ENCODE data around the gene FN1. TPM values are rescaled to one million over a fixed set of nuclear protein-coding genes. Genes with fewer than 3 reads are reported as not detected.

Gene FN1
- total and polyA plus RNA-seq, 12 donors = 67.8 to 888 (median 136) TPM

- Histone ChIP-seq H3K36me3 (peaks cover 0 to 100% (median 20%) of the 10 kb centered on the region in 9 donors), H3K4me3 (no peak overlapping the region), H3K9me3 (no peaks in the 10 kb centered on the region), H3K27ac (no peak overlapping the region), H3K4me1 (no peaks in the 10 kb centered on the region), H3K27me3 (no peaks in the 10 kb centered on the region)
- TF ChIP-seq, protein P1, sequence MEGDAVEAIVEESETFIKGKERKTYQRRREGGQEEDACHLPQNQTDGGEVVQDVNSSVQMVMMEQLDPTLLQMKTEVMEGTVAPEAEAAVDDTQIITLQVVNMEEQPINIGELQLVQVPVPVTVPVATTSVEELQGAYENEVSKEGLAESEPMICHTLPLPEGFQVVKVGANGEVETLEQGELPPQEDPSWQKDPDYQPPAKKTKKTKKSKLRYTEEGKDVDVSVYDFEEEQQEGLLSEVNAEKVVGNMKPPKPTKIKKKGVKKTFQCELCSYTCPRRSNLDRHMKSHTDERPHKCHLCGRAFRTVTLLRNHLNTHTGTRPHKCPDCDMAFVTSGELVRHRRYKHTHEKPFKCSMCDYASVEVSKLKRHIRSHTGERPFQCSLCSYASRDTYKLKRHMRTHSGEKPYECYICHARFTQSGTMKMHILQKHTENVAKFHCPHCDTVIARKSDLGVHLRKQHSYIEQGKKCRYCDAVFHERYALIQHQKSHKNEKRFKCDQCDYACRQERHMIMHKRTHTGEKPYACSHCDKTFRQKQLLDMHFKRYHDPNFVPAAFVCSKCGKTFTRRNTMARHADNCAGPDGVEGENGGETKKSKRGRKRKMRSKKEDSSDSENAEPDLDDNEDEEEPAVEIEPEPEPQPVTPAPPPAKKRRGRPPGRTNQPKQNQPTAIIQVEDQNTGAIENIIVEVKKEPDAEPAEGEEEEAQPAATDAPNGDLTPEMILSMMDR (IDR thresholded peaks at IDR 0.05) = no peak
- intact Hi-C loops (cut with DNase I) = no loop called here
- no peak for DNase-seq
- ATAC-seq = no peak
- WGBS, 2 donors = 96 to 97% methylated on average over 3 of the region's 3 CpGs
These were observed 28.8 kb downstream of the FN1 start for GRCh38 chr2:215407061-215407460.

DNA sequence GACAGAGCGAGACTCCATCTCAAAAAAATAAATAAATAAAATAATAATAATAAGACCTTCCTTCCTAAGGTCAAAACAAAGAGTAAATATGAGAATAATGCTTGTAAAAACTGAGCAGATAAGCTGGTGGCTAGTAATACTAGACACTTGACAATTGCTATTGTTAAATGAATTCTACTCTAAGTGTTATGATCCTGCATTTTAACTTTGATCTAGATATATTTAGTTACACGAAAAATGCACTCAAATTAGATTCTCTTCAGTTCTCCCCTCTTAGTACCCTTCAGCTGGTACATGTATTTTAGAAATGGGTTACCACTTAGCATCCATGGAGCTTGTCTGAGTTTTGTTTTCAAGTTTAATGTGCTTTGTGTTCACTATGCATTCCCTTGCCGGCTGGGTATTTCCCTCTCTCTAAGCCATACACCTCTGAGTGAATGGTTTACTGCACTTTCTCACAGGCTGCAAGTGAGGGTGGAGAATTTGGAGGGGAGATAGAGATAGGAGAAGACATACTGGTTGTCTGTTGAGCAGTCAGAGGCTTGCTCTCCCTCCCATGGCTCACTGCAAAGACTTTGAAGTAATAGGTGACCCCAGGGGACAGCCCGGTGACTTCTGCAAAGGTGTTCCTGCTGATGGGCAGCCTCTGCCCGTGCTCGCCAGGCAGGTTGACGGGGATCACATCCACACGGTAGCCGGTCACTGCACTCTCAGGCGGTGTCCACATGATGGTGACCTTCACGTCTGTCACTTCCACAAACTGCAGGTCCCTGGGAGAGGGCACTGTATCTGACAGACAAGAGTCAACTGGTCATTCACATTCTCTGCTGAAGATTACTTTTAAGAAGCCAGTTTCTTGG is 29.9 kb downstream of the FN1 start:
- 90 to 95% methylated on average over 11 of the region's 11 CpGs for WGBS, 2 donors
- TF ChIP-seq, protein P1 (IDR thresholded peaks at IDR 0.05) = no peak
- Histone ChIP-seq H3K9me3 (no peaks in the 10 kb centered on the region), H3K36me3 (peaks cover 0 to 97% (median 20%) of the 10 kb centered on the region in 9 donors), H3K27ac (no peak overlapping the region), H3K4me3 (no peak overlapping the region), H3K27me3 (no peaks in the 10 kb centered on the region), H3K4me1 (peaks cover 0 to 3% (median 0%) of the 10 kb centered on the region in 9 donors)
- DNase-seq (no peak), ATAC-seq (no peak)
- intact Hi-C loops (cut with DNase I) = no loop called here

DNA sequence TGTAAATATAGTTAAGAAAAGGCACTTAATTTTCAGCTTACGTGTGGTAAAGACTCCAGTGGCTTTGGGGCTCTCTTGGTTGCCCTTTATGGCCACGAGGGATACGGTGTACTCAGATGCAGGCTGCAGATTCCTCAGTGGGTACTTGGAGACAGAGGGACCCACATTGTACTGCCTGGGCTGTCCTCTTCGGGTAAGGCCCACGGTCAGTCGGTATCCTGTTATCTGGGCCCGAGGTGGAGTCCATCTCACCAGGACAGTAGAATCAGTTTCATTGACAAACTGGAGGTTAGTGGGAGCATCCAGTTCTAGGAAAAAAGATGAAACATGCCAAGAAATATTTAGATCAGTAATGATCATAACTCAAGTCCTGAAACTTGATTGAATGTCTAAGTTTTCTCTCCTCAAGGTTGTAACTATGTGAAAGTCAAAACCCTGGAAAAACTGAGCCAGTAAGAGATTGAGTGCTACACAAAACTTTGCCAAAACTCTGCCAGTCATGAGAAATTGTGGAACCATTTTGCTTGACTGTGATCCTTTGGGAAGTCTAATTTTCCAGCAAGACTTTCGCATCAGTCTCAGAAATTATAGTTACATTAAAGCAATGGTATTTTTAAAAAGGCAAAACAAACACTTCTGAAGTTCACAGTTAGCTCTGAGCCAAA is 31.4 kb downstream of the FN1 start:
- DNase-seq = no peak
- peaks cover 0 to 3% (median 0%) of the 10 kb centered on the region in 9 donors for H3K4me1 ChIP-seq
- peaks cover 0 to 92% (median 19%) of the 10 kb centered on the region in 9 donors for H3K36me3 ChIP-seq
- intact Hi-C loops (cut with DNase I) = no loop called here
- WGBS, 2 donors = 83 to 93% methylated on average over 8 of the region's 8 CpGs
- no peaks in the 10 kb centered on the region for H3K9me3 ChIP-seq
- peak overlapping the region in 1 of 10 donors; percentile 24 for H3K27ac ChIP-seq
- H3K4me3 ChIP-seq = no peak overlapping the region
- H3K27me3 ChIP-seq = no peaks in the 10 kb centered on the region
- TF ChIP-seq, protein P1 (IDR thresholded peaks at IDR 0.05) = no peak
- peak in 1 of 8 donors; percentile 28 for ATAC-seq

DNA sequence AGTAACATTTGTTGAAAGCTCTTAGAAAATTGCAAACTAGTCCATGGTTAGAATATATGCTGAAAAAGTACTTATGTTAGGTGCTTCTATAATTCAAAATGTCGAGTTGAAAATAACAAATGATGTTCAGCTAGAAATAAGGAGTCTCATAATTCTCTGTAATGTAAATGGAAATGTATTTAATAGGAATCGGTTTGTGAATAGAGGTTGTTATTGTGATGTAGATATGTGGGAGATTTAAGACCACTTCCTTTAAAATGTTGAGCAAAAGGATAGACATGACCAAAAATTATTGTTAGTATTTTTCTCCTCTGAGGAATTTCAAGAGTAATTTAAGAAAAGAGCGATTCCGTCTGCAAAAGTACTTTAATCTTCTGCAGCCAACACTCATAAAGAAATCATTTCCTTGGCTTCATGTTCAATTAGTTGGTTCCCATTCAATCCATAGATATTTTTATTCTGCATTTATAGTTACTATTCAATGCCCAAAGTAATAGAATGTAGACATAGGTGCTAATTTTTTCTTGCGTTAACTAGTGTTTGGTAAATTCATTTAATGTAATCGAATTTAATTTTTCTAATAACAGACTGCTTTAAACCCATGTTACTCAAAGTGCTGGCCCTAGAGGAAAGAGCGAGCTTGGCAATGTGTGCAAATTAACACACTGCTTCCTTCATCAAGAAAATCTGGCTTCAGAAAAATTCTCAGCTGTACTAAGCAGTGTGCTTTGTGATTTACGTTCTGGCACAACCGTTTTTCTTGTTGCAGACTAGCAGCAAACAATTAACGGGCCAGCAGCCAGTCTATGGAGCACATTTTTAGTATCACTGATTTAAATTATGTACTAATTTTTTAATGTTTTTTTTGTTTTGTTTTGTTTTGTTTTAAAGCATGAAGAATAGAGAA is 32.2 kb downstream of the FN1 start:
- TF ChIP-seq, protein P1 (IDR thresholded peaks at IDR 0.05) = no peak
- H3K27me3 ChIP-seq = no peaks in the 10 kb centered on the region
- H3K36me3 ChIP-seq = peaks cover 0 to 92% (median 11%) of the 10 kb centered on the region in 9 donors
- 71 to 88% methylated on average over 10 of the region's 10 CpGs for WGBS, 2 donors
- H3K9me3 ChIP-seq = no peaks in the 10 kb centered on the region
- intact Hi-C loops (cut with DNase I) = no loop called here
- DNase-seq (no peak), ATAC-seq (no peak)
- H3K4me1 ChIP-seq = peaks cover 0 to 3% (median 0%) of the 10 kb centered on the region in 9 donors
- peak overlapping the region in 1 of 10 donors; percentile 24 for H3K27ac ChIP-seq
- no peak overlapping the region for H3K4me3 ChIP-seq
